NCI-H748 (cell line): ENCODE data around the gene IGLON5.

Source experiments
- DNase-seq: peaks from one replicate; lab custom pipeline; 2025; ENCODE audit not compliant: unreplicated experiment; lab: John Stamatoyannopoulos, UW

The IGLON5 gene

GRCh38 chr19:51337861-51338562, 26.6 kb downstream of the IGLON5 start:
- DNase-seq: no peak

- peak; percentile 79 for DNase-seq
Observed at GRCh38 chr19:51338563-51339312, 27.3 kb downstream of the IGLON5 start.

- DNase-seq: peak; percentile 39
Observed at GRCh38 chr19:51339313-51339686, 27.9 kb downstream of the IGLON5 start.

GRCh38 chr19:51339687-51340656, 28.5 kb downstream of the IGLON5 start:
- DNase-seq: peak; percentile 47

- DNase-seq: no peak
Observed at GRCh38 chr19:51341066-51341465, 29.6 kb downstream of the IGLON5 start.

GRCh38 chr19:51341976-51342580, 30.6 kb downstream of the IGLON5 start, which contains the start of gene VSIG10L:
TSS of gene VSIG10L (minus strand) at chr19:51342139. CDS start at chr19:51342124, 15 bp downstream.
- no peak for DNase-seq

- DNase-seq: no peak
Observed at GRCh38 chr19:51342631-51343569, 31.5 kb downstream of the IGLON5 start.

GRCh38 chr19:51345076-51345620, 33.7 kb downstream of the IGLON5 start:
- DNase-seq: no peak

DNA sequence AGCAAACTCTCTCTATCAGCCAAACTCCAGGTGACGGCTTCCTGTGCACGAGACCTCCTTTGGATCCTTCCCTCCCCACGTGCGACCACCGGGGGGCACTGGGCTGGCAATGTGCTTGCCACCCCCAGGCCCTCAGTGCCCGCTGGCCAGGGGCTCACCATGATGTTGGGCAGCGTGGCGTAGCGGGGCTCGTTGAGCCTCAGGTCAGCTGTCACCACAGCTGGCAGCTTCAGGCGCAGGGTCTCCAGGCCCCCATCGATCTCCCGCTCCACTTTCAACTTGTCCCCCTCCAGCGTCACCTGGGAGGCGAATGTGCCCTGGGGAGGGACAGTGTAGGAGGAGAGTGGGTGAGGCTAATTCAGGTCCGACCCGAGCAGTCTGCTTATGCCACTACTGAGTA, 35.3 kb downstream of the IGLON5 start:
- DNase-seq: no peak

DNA sequence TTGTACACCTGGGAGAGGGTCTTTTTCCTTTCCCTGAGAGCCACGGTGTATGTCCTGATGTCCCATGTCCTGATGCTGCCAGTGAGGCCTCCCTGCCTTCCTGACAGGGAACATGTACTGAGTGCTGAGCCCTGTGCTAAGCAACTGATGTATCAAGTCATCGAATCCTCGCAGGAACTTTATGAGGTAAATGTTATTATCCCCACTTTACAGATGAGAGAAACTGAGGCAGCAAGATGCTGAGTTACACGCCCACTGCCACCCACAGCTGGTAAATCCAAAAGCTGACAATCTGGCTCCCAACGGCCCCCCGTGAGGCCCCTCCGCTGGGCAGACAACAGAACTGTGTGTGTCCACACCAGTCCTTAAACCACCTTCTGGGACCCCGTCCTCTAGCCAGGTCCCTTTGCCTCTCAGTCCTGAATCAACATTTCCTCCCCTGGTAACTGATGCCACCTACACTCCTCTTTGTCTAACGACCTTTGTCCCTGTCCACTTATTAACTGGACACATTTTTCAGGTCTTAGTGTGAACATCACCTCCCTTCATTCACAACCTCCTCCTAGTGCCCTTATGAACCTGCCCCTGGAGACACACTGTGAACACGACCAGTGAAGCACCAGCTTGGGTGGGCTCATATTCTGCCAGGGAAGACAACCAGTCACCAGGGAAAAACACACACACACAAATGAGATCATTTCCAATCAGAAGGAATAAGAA, 35.9 kb downstream of the IGLON5 start:
- DNase-seq: no peak

DNA sequence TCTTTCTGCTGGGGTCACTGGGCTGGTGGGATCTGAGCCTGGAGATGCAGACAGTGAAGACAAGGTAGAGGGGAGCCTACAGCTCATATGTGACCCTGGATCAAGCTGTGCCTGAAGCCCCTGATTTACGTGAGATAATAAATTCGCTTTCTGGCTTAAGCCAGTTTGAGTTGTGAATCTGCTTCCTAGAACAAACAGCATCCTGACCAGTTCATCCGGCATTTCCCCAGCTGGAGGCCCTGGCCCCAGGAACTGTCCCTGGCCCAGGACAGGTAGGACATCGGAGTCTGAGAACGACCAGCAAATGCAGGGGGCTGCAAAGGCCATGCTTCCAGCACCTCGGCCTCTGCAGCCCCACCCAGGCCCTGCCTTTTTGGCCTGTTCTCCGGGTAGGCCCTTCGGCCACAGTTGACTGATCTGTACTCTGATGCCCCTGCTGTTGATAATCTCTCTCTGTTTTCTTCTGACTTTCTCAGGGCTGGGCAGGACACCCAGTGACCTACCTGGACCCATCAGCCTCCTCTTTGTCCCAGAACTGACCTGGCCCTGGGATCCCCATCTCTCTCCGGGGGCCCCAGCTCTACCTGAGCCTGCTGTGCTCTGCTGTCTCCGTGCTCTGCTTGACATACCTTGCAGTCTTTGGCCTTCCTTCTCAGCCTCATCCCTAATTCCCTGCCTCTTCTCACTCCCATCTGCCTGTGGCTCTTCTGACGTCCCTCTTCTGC, 40.0 kb downstream of the IGLON5 start:
- no peak for DNase-seq

DNA sequence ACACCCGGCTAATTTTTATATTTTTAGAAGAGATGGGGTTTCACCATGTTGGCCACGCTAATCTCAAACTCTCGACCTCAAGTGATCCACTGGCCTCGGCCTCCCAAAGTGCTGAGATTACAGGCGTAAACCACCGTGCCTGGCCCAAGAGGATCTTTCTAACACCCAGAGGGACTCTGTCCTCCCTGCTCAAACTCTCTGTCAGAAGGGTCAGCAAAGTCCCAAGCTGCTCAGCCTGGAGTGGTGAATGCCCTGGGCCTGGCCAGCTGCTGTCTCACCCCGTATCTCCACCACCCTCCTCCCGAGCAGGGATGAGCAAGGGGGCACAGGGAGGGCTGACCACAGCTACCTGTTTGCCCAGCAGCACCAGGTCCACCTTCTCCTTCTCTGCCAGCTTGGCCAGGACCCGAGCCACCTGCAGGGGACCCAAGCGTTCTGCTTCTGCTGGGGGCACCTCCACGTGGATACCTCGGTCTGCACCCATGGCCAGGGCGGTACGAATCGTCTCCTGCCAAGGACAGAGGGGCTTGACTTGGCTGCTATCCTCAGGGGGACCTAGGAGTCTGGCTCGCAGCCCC, 41.4 kb downstream of the IGLON5 start:
- DNase-seq: no peak

GRCh38 chr19:51354103-51354741, 42.8 kb downstream of the IGLON5 start:
- no peak for DNase-seq

- DNase-seq: no peak
Observed at GRCh38 chr19:51354742-51355148, 43.3 kb downstream of the IGLON5 start.

DNA sequence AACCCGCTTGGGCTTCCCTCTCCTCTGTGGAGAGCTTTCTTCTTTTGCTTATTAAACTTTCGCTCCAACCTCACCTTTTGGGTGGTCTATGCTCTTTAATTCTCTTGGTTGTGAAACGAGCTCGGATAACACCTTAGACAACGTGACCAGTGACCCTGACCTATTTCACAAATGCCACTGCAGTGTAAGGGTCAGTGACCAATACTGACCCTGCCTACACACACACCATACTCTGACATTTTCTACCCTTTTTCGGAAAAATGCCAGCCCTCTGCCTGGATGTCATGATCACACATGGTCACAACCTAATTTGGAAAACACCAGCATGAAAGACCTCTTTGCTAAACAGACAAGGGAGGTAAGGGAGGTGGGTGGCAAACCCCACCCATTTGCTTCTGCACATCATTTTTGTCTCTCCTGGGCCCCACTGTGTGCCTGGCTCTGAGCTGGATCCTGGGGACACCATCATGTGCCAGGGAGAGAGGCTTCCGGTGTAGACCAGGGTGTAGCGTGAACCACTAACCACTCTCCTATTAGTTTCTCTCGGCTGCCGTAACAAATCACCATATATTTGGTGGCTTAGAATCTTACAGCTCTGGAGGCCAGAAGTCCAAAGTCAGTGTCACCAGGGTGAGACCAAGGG, 44.8 kb downstream of the IGLON5 start:
- DNase-seq: no peak

DNA sequence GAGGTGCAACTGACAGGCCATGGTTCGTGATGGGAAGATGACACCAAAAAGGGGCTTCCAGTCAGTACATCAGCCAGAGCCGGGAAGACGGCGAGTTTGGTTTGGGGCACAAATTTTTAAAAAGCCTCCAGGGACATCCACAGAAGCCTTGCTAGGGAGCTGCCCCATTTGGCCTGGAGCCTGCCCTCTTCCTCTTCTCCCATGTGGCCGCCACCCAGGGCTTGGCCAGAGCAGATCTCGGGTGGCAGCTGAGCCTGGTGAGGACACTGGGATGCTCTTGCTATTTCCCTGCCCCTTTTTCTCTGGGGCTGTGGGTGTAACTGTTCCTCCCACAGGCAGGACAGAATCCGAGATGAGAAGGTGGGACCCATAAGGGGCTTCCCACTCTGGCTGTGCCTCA, 46.5 kb downstream of the IGLON5 start:
- no peak for DNase-seq

- DNase-seq: no peak
Observed at GRCh38 chr19:51359294-51359693, 47.9 kb downstream of the IGLON5 start.
